DND-41 (cell line): Measurements from ENCODE around the gene ABHD4.
"Not testable (repeated sequence)": the region's sequence is repeated elsewhere in the genome, so short reads cannot be mapped to it uniquely, and the experiment has no call there.

Experiments
- ATAC-seq: fragments of 200-7000 bp; cut with Tn5 transposase; 3 replicates; pipeline ENCODE4 v1.9.1; 2021; ENCODE audit warnings: low read depth; ENCODE audit not compliant: insufficient read depth
- DNase-seq: peaks from one replicate; pipeline ENCODE4 v3.0.0-alpha.2; 2020
- H2AFZ ChIP-seq: 2 replicates; pipeline ENCODE4 v1.6.0; 2012; ENCODE audit warnings: low read depth, low read length
- H3K27ac ChIP-seq: 2 replicates; pipeline ENCODE4 v1.5.1; 2012; ENCODE audit warnings: low read length, inconsistent platforms
- H3K27me3 ChIP-seq: fragments of 200-600 bp; sonication (generic); 2 replicates; pipeline ENCODE4 v1.6.0; 2012; ENCODE audit warnings: low read length, mild to moderate bottlenecking, inconsistent platforms; ENCODE audit not compliant: insufficient read depth, poor library complexity
- H3K36me3 ChIP-seq: 2 replicates; pipeline ENCODE4 v1.5.1; 2012; ENCODE audit warnings: low read length, inconsistent platforms; ENCODE audit not compliant: insufficient read depth
- H3K4me1 ChIP-seq: 2 replicates; pipeline ENCODE4 v1.5.1; 2012; ENCODE audit warnings: mild to moderate bottlenecking, low read length; ENCODE audit not compliant: insufficient read depth
- H3K4me2 ChIP-seq: 2 replicates; pipeline ENCODE4 v1.6.0; 2012; ENCODE audit warnings: mild to moderate bottlenecking, moderate library complexity, low read length, inconsistent platforms; ENCODE audit not compliant: insufficient read depth
- H3K4me3 ChIP-seq, 2 experiments: fragments of 200-600 bp in 1 of 2; shearing (Covaris generic) in 1 of 2; 2 replicates each; pipeline ENCODE4 v1.5.1; 2012 to 2016; ENCODE audit warnings: inconsistent platforms in 2 of 2, low read length in 2 of 2, mild to moderate bottlenecking in 2 of 2, low read depth in 1 of 2, moderate library complexity in 1 of 2
- H3K79me2 ChIP-seq: 2 replicates; pipeline ENCODE4 v1.6.0; 2012; ENCODE audit warnings: low read length, inconsistent platforms; ENCODE audit not compliant: insufficient read depth
- H3K9ac ChIP-seq: 2 replicates; pipeline ENCODE4 v1.6.0; 2012; ENCODE audit warnings: low read depth, mild to moderate bottlenecking, inconsistent platforms, low read length, moderate library complexity
- H3K9me3 ChIP-seq: 2 replicates; pipeline ENCODE4 v1.5.1; 2012; ENCODE audit warnings: low read length, moderate library complexity, mild to moderate bottlenecking, inconsistent platforms; ENCODE audit not compliant: insufficient read depth, severe bottlenecking
- H4K20me1 ChIP-seq: 2 replicates; pipeline ENCODE4 v1.6.0; 2012; ENCODE audit warnings: low read length; ENCODE audit not compliant: insufficient read depth
- EZH2 ChIP-seq: IDR thresholded peaks from 3 replicates; pipeline ENCODE4 v1.6.1; 2012; ENCODE audit warnings: borderline replicate concordance, low read depth, mild to moderate bottlenecking, moderate library complexity, low read length, inconsistent platforms; ENCODE audit not compliant: severe bottlenecking
- TF ChIP-seq, protein P1 (sequence below): IDR thresholded peaks from 2 replicates; pipeline ENCODE4 v1.5.1; 2012; ENCODE audit warnings: borderline replicate concordance, low read length, moderate library complexity, mild to moderate bottlenecking; ENCODE audit not compliant: poor library complexity, severe bottlenecking; ENCODE audit errors: extremely low read depth

Gene ABHD4

DNA sequence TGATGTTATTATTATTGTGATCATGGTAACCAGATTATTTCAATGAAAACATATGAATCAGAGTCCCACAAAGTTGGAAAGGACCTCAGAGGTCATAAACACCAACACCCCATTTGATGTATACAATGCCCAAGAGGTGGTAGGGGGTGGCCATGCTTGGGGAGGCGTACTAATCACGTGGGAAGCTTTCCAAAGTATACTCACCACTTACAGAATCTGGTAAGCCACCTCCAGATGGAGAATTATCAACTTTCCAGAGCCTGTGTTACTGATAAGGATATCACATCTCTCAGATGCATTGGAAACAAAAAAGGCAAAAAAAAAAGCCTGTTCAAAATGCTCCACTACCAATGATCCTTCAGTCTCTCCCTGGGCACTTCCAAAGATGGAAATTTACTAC lies 17.5 kb upstream of the ABHD4 start:
- Histone ChIP-seq H3K36me3 (peaks cover 3% of the 10 kb centered on the region; the same call in 1 of the 2 replicates), H3K79me2 (peaks cover 35% of the 10 kb centered on the region), H3K4me3 (no peak overlapping the region), H3K4me1 (0 out of 2 replicates have a peak, but pooled peaks cover 6% of the 10 kb centered on the region), H3K9ac (no peak overlapping the region), H4K20me1 (peaks cover 18% of the 10 kb centered on the region), H3K4me2 (no peak overlapping the region), H3K9me3 (no peaks in the 10 kb centered on the region), H3K27me3 (no peaks in the 10 kb centered on the region), H2AFZ (no peak overlapping the region), H3K27ac (no peak overlapping the region)
- no peak for TF ChIP-seq EZH2
- TF ChIP-seq, protein P1, sequence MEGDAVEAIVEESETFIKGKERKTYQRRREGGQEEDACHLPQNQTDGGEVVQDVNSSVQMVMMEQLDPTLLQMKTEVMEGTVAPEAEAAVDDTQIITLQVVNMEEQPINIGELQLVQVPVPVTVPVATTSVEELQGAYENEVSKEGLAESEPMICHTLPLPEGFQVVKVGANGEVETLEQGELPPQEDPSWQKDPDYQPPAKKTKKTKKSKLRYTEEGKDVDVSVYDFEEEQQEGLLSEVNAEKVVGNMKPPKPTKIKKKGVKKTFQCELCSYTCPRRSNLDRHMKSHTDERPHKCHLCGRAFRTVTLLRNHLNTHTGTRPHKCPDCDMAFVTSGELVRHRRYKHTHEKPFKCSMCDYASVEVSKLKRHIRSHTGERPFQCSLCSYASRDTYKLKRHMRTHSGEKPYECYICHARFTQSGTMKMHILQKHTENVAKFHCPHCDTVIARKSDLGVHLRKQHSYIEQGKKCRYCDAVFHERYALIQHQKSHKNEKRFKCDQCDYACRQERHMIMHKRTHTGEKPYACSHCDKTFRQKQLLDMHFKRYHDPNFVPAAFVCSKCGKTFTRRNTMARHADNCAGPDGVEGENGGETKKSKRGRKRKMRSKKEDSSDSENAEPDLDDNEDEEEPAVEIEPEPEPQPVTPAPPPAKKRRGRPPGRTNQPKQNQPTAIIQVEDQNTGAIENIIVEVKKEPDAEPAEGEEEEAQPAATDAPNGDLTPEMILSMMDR: no peak
- no peak for ATAC-seq
- DNase-seq: no peak

DNA sequence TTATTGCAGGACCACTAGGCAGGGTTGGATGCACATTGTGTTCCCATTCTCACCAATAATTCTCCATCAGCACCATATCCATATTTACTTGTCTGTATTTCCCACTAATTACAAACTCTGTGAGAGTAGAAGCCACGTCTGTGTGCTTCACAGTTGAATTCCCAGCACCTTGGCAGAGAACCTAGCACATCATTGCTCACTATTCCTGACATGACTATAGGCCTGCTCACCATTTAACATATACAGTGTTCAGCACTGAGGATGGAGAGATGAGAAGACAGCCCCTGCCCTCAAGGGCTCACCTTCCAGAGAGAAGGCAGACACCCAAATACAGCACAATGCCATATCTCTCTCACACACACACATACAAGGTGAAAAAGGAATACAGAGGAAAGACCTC lies 14.1 kb upstream of the ABHD4 start:
- peaks cover 25% of the 10 kb centered on the region for H3K4me1 ChIP-seq

DNA sequence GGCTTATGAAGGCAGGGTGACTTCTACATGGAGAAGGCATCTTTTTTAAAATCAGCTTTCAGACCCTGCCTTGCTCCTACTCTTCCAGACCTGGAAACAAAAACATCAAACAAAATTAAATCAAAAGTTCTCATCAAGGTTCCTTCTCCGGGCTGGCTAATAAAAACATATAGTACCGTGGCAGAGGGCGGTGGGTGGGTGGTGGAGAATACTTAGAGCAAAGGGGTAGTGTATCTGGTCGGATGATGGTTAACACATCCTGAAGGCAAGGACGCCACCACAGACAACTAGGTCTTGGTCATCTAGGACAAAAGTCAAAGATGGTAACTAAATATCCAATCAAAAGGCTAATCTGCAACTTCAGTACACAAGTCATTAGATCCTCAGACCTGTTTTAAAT lies 10.9 kb upstream of the ABHD4 start:
- Histone ChIP-seq H3K27me3 (no peaks in the 10 kb centered on the region), H2AFZ (no peak overlapping the region), H3K4me2 (peak overlapping the region; percentile 77; the same call in 1 of the 2 replicates), H4K20me1 (peaks cover 8% of the 10 kb centered on the region), H3K4me1 (peaks cover 35% of the 10 kb centered on the region), H3K79me2 (peaks cover 49% of the 10 kb centered on the region), H3K36me3 (no peaks in the 10 kb centered on the region; the same call in 1 of the 2 replicates), H3K9ac (no peak overlapping the region; the same call in 1 of the 2 replicates), H3K9me3 (no peaks in the 10 kb centered on the region), H3K4me3 (0 out of 4 replicates have a peak overlapping the region, but pooled peaks of 1 of the 2 experiments have one; percentile 87), H3K27ac (no peak overlapping the region)
- TF ChIP-seq EZH2: no peak
- TF ChIP-seq, protein P1: no peak
- ATAC-seq (no peak), DNase-seq (no peak)

More for the DNA sequence above, 14.1 kb upstream of the ABHD4 start:
- DNase-seq (no peak), ATAC-seq (no peak)
- H3K36me3 ChIP-seq: no peaks in the 10 kb centered on the region; the same call in 1 of the 2 replicates
- no peak overlapping the region for H3K4me3 ChIP-seq
- H2AFZ ChIP-seq: no peak overlapping the region
- no peak overlapping the region for H3K9ac ChIP-seq
- no peaks in the 10 kb centered on the region for H3K27me3 ChIP-seq
- H4K20me1 ChIP-seq: peaks cover 11% of the 10 kb centered on the region
- H3K4me2 ChIP-seq: no peak overlapping the region
- no peaks in the 10 kb centered on the region for H3K9me3 ChIP-seq
- peaks cover 60% of the 10 kb centered on the region for H3K79me2 ChIP-seq
- H3K27ac ChIP-seq: no peak overlapping the region
- TF ChIP-seq, protein P1: no peak

DNA sequence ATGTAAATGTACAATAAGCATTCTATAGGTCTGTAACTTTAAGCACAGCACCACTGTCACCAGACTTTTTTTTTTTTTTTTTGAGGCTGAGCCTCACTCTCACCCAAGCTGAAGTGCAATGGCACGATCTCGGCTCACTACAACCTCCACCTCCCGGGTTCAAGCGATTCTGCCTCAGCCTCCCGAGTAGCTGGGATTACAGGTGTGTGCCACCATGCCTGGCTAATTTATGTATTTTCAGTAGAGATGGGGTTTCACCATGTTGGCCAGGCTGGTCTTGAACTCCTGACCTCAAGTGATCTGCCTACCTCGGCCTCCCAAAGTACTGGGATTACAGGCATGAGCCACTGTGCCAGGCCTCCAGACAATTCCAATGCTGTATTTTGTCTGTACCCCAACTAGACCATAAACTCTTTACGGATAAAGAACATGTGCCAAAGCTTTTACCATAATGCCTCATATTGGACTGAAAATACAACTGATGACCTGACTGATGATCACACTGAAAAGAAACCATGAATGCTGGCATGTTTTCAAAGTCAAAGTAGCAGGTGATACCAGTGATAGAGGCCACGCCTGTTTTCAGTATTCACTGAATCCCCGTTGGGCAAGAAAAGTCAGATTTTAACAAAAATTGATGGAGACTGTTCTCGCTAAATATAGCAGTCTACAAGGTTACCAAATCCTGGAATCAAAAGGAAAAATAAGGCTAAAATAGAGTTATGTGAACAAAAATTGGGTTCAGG lies 10.2 kb upstream of the ABHD4 start:
- peak overlapping the region; percentile 90 for H3K27ac ChIP-seq
- not testable (repeated sequence) for H3K9me3 ChIP-seq, DNase-seq, H4K20me1 ChIP-seq, ATAC-seq, H3K36me3 ChIP-seq, H3K27me3 ChIP-seq
- H2AFZ ChIP-seq: peak overlapping the region; percentile 98; the same call in 1 of the 2 replicates
- H3K4me1 ChIP-seq: peaks cover 35% of the 10 kb centered on the region
- H3K4me3 ChIP-seq: peak overlapping the region; percentile 80 to 87
- peaks cover 49% of the 10 kb centered on the region for H3K79me2 ChIP-seq
- peak overlapping the region; percentile 81 for H3K9ac ChIP-seq
- H3K4me2 ChIP-seq: peak overlapping the region; percentile 77
